ENCODE measurements around the gene TAS2R60.

TAS2R60 gene

GRCh38 chr7:143487566-143487965 is 44.3 kb downstream of the TAS2R60 start:
- no peaks in the 10 kb centered on the region for H3K27me3 ChIP-seq (ENCODE audit: control insufficient read depth, insufficient read depth, low read length)
- H3K4me1 ChIP-seq (ENCODE audit: control insufficient read depth, insufficient read depth, low read length), result no peaks in the 10 kb centered on the region
- no peak overlapping the region for H3K4me3 ChIP-seq (ENCODE audit: low read depth, low read length)
- no peak overlapping the region for H3K9ac ChIP-seq (ENCODE audit: low read depth, low read length)
- no peaks in the 10 kb centered on the region for H3K36me3 ChIP-seq (ENCODE audit: control insufficient read depth, insufficient read depth, low read length)
- H3K9me3 ChIP-seq (ENCODE audit: control insufficient read depth, insufficient read depth, low read length), result no peaks in the 10 kb centered on the region

DNA sequence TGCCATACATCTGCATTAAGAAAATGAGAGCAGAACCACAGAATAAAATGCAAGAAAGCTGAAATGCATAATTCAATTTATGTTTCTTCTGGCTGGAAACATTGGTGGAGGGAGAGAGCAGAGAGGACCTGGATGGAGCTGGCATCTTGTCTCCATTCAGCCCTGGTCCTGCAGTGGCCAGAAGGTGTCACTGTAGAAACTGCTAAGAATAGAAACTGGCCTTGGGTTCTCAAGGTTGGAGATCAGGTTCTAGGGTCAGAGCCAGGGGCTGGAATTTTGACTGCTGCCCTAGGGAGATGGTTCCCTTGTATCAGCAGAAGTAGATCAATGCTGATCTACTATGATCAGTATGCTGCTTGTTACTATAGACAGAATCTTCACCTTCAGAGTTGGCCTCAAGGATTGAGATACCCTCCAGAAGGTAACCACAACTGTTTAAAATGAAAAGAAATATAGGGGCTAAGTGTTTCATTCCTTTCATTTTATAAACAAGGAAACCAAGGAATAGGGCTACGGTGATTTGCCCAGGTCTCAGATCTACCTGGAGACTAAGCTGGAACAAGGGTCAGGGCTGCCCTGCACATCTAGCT is 47.6 kb downstream of the TAS2R60 start:
- no peaks in the 10 kb centered on the region for H3K9me3 ChIP-seq (ENCODE audit: control insufficient read depth, insufficient read depth, low read length)
- no peaks in the 10 kb centered on the region for H3K36me3 ChIP-seq (ENCODE audit: control insufficient read depth, insufficient read depth, low read length)
- H3K27me3 ChIP-seq (ENCODE audit: control insufficient read depth, insufficient read depth, low read length), result no peaks in the 10 kb centered on the region
- no peak overlapping the region for H3K4me3 ChIP-seq (ENCODE audit: low read depth, low read length)
- H3K4me1 ChIP-seq (ENCODE audit: control insufficient read depth, insufficient read depth, low read length), result no peaks in the 10 kb centered on the region
- no peak overlapping the region for H3K9ac ChIP-seq (ENCODE audit: low read depth, low read length)

DNA sequence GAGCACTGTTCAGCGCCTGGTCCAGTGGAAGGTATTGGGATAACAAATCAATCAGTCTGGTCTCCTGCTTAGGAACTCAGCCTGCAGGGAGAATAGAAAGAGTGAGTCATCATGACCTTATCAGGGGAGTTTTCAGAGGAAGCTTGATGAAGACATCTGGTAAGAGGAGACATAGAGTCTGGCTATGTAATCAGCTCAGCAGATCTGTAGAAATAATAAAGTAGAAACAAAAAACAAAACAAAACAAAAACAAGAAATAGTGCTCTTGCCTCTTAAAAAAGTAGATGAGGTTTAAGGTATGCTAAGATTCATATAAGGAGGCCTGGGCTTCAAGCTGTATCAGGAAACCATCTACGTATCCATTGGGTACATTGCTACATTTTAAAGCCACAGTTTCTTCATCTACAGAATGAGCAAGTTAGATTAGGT is 48.8 kb downstream of the TAS2R60 start:
- no peak overlapping the region for H3K9ac ChIP-seq (ENCODE audit: low read depth, low read length)
- H3K36me3 ChIP-seq (ENCODE audit: control insufficient read depth, insufficient read depth, low read length), result no peaks in the 10 kb centered on the region
- no peak overlapping the region for H3K4me3 ChIP-seq (ENCODE audit: low read depth, low read length)
- no peaks in the 10 kb centered on the region for H3K27me3 ChIP-seq (ENCODE audit: control insufficient read depth, insufficient read depth, low read length)
- H3K9me3 ChIP-seq (ENCODE audit: control insufficient read depth, insufficient read depth, low read length), result no peaks in the 10 kb centered on the region
- no peaks in the 10 kb centered on the region for H3K4me1 ChIP-seq (ENCODE audit: control insufficient read depth, insufficient read depth, low read length)

- Histone ChIP-seq H3K4me3 (ENCODE audit: low read depth, low read length) (no peak overlapping the region), H3K4me1 (ENCODE audit: control insufficient read depth, insufficient read depth, low read length) (no peaks in the 10 kb centered on the region), H3K9ac (ENCODE audit: low read depth, low read length) (no peak overlapping the region), H3K9me3 (ENCODE audit: control insufficient read depth, insufficient read depth, low read length) (no peaks in the 10 kb centered on the region), H3K36me3 (ENCODE audit: control insufficient read depth, insufficient read depth, low read length) (no peaks in the 10 kb centered on the region), H3K27me3 (ENCODE audit: control insufficient read depth, insufficient read depth, low read length) (no peaks in the 10 kb centered on the region)
These were observed 49.8 kb downstream of the TAS2R60 start for GRCh38 chr7:143492799-143493739.

DNA sequence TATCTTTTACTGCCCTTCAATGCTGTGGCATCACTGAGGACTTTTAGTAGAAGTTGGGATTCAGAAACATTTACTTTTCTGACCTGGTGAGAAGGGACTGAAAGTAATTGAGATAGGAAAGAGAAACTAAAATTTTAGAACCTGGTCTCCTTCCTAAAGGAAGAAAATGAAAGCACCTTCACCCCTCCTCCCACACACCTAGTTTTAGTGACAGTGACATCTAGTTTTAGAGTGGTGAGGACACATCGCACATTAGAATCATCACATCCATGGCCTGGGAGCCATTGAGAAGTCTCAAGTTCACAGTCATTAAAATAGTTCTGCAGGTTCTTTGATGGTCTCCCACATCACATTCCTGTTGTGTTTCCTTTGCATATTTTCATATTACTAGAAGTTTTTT is 50.5 kb downstream of the TAS2R60 start:
- no peak overlapping the region for H3K9ac ChIP-seq (ENCODE audit: low read depth, low read length)
- H3K9me3 ChIP-seq (ENCODE audit: control insufficient read depth, insufficient read depth, low read length), result no peaks in the 10 kb centered on the region
- no peaks in the 10 kb centered on the region for H3K36me3 ChIP-seq (ENCODE audit: control insufficient read depth, insufficient read depth, low read length)
- no peaks in the 10 kb centered on the region for H3K4me1 ChIP-seq (ENCODE audit: control insufficient read depth, insufficient read depth, low read length)
- no peak overlapping the region for H3K4me3 ChIP-seq (ENCODE audit: low read depth, low read length)
- no peaks in the 10 kb centered on the region for H3K27me3 ChIP-seq (ENCODE audit: control insufficient read depth, insufficient read depth, low read length)

Measured in iPS-15b (cell line).